CD4-positive, alpha-beta T cell treated with Interleukin-2 at 100 ng/mL for 4 hours (primary cell): ENCODE data around the gene PTDSS2.
"Not testable (repeated sequence)": the region's sequence is repeated elsewhere in the genome, so short reads cannot be mapped to it uniquely, and the experiment has no call there.

Experiments used
- DNase-seq: peaks from one replicate; pipeline ENCODE4 v3.0.0-alpha.2; 2020; ENCODE audit warnings: low spot score

PTDSS2 gene

DNA sequence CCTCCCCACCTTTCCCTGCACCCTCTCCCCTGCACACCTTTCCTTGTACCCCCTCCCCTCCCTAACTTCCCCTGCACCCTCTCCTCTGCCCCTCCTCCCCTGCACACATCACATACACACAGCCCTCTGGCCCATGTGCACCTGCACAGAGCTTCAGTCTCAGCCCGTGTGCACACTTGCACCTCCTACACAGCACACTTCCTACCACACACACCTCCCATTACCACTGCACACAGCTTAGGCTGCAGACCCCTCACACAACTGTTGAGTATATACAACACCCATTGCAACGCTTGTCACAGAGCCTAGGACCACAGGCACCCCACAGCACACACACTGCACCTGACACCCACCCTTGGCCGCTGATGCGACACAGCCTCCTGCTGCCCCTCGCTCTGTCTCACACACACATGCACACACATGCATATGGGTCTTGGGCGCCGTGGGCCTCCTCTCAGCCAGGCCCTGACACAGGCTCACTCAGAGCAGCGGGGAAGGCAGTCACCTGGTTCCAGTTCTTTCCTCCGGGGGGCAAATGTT lies 35.7 kb upstream of the PTDSS2 start:
- peak; percentile 27 for DNase-seq

GRCh38 chr11:415640-416041 lies 34.4 kb upstream of the PTDSS2 start:
- no peak for DNase-seq

- DNase-seq = no peak
These were observed 33.9 kb upstream of the PTDSS2 start for GRCh38 chr11:416051-416756.

DNA sequence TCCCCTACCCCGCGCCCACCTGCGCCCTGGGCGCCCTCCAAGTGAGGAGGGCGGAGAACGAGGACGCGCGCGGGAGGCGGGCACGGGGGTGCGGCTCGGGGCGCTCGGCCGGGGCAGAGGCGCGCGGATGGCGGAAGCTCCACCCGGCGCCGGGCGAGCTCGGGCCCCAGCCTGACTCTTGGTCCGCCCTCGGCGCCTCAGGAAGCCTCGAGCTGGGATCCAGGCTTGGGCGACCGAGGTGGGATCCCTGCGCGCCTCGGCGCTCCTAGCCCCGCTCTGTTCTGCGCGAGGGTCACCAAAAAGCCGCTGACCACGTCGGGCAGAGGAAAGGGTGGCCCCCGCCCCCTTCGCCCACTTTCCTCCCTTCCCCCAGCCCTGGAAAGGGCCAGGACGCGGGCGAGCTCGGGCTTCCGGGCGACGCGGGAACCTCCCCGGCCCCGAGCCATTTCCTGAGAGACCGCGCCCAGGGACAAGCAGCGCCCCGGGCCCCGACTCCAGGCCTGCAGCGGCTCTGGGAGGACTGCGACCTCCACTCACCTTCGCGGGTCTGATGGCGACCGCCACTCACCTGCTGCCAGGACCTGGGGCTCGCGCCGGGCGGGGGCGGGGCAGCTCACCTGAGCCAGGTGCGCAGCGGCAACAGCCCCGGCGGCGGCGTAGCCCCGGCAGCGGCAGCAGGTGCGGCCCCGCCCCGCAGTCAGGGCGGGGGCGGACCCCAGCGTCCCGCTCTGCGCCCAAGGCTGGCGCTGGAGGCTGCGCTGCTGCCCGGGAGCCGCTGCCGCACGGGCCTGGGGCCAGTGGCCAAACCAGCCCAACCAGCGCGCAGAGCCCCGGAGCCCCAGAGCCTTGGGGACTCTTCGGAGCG lies 33.1 kb upstream of the PTDSS2 start:
- DNase-seq = peak; percentile 35

- no peak for DNase-seq
These were observed 32.3 kb upstream of the PTDSS2 start for GRCh38 chr11:417652-418342.

- no peak for DNase-seq
These were observed 31.5 kb upstream of the PTDSS2 start for GRCh38 chr11:418343-419247.

DNA sequence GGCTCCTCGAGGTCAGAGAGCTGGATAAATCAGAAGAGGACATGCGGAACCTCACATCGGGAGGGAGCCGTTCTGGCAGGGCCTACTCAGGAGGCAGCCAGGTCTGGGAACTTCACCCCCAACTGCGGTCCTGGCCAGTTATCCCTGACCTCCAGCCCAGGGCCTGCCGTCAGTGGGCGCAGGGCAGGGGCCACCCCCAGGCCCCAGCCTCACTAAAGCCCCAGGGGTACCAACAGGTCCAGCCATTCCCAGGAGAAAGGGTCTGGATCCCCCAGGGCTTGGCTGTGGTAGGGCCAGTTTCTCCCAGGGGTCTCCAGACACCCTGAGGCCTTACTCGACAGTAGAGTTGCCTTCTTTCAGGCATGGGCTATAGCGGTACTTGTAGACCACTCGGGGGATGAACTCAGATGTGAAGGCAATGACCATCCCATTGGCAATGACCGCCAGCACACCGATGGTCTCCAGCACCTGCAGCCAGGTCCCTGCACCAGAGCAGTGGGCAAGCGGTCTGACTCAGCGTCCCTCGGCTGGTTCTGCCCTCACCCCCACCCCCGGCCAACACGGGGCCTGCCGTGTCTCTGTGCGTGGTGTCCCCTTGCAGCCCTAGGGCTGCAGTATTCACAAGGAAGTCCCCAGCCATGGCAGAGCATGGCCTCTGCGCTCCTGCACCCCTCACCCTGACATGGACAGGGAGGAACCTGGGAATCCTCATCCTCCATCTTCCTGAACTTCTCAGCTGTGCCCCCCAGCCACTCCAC lies 30.7 kb upstream of the PTDSS2 start:
- DNase-seq = no peak

GRCh38 chr11:420054-420910 lies 29.8 kb upstream of the PTDSS2 start:
- DNase-seq = no peak

- no peak for DNase-seq
These were observed 29.2 kb upstream of the PTDSS2 start for GRCh38 chr11:420911-421321.

DNA sequence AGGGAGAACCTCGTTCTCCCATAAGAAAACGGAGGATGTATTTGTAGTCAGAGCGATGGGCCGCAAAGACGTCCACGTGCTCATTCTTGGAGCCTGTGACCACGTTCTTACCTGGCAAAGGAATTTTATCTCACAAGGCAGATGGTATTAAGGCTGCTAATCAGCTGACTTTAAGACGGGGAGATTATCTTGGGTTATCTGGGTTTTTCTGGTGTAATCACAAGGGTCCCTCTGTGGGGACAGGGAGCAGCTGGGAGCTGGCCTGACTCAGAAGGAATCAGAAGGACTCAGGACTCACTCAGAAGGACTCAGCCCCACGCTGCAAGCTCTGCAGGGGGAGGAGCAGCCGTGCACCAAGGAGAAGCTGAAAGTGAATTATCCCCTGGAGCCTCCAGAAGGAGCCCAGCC lies 27.8 kb upstream of the PTDSS2 start:
- DNase-seq = no peak

DNA sequence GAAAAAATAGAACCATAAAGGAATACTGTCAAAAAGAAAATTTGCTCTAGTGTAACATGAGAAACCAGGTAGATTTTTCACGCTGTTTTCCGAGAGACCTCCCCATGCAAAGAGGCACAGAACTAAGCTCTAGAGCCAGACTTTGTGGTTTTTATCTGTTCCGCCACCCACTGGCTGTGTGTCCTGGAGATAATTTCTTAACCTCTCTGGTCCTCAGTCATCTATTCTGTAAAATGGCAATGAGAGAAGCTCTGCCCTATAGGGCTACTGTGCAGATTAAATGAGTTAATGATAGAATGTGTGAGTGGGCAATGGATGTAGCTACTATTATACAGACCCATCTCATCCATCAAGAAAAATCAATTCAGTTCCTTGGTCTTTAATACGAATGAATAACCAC lies 25.8 kb upstream of the PTDSS2 start:
- no peak for DNase-seq

DNA sequence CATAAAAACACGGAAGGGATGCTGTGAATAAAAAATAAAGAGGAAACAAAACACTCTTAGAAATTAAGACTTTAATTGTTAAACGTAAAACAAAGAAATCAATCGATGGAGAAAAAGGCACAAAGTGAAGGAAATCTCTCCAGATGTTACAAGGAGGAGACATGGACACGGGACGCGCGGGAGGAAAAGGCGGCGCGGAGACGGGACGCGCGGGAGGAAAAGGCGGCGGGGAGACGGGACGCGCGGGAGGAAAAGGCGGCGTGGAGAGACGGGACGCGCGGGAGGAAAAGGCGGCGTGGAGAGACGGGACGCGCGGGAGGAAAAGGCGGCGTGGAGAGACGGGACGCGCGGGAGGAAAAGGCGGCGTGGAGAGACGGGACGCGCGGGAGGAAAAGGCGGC lies 25.3 kb upstream of the PTDSS2 start:
- not testable (repeated sequence) for DNase-seq

DNA sequence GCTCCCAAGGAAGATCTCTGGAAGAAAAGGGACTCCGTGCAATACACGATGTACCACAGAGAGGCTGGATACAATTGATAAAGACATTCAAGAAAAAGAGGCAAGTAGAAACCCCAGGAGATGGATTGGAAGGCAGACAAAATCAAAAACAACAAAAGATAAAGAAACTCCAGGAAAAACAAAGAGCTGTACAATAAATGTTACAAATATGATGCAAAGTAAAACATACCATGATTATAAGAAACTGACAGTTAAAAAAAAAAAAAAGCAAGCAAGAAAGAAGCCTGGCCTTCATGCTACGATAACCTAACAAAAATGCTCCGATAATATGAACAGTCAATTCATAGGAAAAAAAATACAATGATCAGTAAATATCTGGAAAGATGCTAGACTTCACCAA lies 24.8 kb upstream of the PTDSS2 start:
- DNase-seq = no peak

DNA sequence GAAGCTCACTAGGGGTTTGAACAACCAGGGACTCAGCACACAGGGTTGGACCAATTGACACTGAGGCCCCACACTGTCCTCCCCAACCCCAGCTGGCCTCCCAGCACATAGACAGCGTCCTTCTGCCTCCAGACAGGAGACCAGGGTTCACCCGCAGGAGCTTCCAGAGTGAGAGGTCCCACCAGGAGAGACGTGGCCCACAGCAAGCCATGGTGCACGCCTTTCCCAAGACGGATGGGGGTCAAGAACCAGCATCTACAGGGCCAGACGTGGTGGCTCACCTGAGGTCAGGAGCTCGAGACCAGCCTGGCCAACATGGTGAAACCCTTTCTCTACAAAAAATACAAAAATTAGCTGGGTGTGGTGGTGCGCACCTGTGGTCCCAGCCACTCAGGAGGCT lies 23.2 kb upstream of the PTDSS2 start:
- DNase-seq = no peak

- no peak for DNase-seq
These were observed 21.8 kb upstream of the PTDSS2 start for GRCh38 chr11:428295-428694.

- no peak for DNase-seq
These were observed 20.7 kb upstream of the PTDSS2 start for GRCh38 chr11:429391-429790.

- DNase-seq = no peak
These were observed 20.1 kb upstream of the PTDSS2 start for GRCh38 chr11:429931-430456.

GRCh38 chr11:431921-432320 lies 18.2 kb upstream of the PTDSS2 start:
- DNase-seq = no peak

- DNase-seq = no peak
These were observed 17.5 kb upstream of the PTDSS2 start for GRCh38 chr11:432501-433100.
